GM12865 (cell line): ENCODE results near the gene PARVA.

Experiments used
- DNase-seq: peaks from one replicate; pipeline ENCODE4 v3.0.0; 2010; ENCODE audit warnings: low read depth
- H3K4me3 ChIP-seq: 2 replicates; pipeline ENCODE4 v1.5.1; 2011; ENCODE audit warnings: mild to moderate bottlenecking, low read depth, low read length, control low read depth
- TF ChIP-seq, protein P1 (sequence below): IDR thresholded peaks from 2 replicates; pipeline ENCODE4 v1.5.1; 2011; ENCODE audit warnings: low read length, control low read depth, low read depth, inconsistent platforms; ENCODE audit not compliant: insufficient read depth; ENCODE audit errors: missing control alignments

The PARVA gene

DNA sequence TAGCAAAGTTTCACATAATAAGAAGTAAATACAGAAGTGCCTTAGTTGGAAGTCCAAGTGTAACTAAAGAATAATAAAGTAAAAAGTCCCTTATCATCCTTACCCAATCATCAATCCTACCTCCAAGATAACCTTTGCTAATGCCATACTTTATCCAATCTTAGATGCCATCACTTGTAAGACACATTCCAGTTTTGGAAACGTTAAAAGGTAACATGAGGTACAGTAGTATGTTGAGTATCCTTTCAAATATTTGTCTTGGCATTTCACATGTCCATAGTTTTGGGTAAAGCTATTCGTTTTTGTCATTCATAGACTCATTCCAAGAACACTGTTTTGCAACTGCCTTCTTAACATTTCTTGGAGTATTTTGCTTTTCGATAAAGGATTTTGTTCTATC, 181.6 kb downstream of the PARVA start:
- H3K4me3 ChIP-seq, result no peak overlapping the region
- TF ChIP-seq, protein P1, sequence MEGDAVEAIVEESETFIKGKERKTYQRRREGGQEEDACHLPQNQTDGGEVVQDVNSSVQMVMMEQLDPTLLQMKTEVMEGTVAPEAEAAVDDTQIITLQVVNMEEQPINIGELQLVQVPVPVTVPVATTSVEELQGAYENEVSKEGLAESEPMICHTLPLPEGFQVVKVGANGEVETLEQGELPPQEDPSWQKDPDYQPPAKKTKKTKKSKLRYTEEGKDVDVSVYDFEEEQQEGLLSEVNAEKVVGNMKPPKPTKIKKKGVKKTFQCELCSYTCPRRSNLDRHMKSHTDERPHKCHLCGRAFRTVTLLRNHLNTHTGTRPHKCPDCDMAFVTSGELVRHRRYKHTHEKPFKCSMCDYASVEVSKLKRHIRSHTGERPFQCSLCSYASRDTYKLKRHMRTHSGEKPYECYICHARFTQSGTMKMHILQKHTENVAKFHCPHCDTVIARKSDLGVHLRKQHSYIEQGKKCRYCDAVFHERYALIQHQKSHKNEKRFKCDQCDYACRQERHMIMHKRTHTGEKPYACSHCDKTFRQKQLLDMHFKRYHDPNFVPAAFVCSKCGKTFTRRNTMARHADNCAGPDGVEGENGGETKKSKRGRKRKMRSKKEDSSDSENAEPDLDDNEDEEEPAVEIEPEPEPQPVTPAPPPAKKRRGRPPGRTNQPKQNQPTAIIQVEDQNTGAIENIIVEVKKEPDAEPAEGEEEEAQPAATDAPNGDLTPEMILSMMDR, result no peak
- no peak for DNase-seq

DNA sequence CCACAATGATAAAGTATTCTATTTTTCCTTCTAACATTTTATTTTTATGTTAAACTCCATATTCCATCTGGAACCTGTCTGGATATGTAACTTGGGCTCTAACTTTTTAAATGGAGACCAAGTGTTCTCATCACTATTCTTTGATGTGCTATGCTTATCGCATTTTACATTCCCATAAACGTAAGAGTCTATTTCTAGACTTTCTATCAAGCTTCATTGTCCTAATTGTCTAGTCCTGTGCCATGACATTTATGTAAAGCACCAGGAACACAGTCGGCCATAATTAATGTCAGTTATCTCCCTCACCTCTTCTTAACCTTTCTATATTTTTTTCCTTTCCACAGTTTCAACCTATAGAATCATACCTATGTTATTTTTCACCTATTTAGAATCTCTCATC, 183.0 kb downstream of the PARVA start:
- no peak for DNase-seq
- TF ChIP-seq, protein P1, result no peak
- no peak overlapping the region for H3K4me3 ChIP-seq

DNA sequence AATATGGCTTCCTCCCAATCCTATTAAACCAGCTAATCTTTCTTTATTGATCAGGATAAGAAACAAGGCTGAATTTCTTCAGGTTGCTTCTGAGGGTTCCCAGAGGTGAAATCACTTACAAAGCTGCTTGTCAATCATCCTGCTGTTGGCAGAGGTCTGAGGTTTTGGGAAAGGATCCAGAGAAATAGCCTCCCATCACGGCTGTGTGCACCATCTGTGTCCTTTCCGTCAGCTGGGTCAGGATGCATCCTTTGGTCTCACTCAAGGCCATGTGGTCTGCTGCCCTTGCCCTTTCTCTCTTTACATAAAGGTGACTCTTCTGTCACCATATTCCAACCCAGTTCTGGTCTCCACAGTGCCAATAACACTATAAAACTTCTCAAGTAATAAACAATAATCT, 183.5 kb downstream of the PARVA start:
- no peak for DNase-seq
- TF ChIP-seq, protein P1, result no peak
- no peak overlapping the region for H3K4me3 ChIP-seq

DNA sequence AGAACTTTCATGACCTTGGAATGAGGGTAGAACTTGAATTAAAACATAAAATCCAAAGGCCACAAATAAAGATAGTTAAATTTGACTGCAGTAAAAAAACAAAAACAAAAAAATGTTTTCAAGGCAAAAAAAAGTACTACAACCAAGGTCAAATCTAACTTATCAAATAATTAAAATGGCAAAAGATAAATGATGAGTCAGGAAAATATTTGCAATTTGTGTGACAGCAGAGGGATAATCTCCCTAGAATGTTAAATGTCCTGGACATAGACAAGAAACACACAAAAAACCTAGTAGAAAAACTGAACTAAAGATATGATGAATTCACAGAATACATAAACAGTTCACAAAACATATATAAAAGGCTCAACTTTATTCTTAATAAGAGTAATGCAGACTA, 186.6 kb downstream of the PARVA start:
- DNase-seq, result no peak
- no peak overlapping the region for H3K4me3 ChIP-seq
- TF ChIP-seq, protein P1, result no peak

DNA sequence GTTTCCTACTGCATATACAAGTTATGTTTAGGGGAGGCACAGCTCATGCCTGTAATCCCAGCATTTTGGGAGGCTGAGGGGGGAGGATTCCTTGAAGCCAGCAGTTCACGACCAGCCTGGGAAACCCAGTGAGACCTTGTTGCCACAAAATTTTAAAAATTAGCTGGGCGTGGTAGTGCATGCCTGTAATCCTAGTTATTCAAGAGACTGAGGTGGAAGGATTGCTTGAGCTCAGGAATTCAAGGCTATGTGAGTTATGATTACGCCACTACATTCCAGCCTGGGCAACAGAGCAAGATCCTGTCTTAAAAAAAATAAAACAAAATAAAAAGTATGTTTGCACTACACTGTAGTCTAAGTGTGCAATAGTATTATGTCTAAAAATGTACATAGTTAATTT, 188.0 kb downstream of the PARVA start:
- no peak for DNase-seq
- TF ChIP-seq, protein P1, result no peak
- no peak overlapping the region for H3K4me3 ChIP-seq

DNA sequence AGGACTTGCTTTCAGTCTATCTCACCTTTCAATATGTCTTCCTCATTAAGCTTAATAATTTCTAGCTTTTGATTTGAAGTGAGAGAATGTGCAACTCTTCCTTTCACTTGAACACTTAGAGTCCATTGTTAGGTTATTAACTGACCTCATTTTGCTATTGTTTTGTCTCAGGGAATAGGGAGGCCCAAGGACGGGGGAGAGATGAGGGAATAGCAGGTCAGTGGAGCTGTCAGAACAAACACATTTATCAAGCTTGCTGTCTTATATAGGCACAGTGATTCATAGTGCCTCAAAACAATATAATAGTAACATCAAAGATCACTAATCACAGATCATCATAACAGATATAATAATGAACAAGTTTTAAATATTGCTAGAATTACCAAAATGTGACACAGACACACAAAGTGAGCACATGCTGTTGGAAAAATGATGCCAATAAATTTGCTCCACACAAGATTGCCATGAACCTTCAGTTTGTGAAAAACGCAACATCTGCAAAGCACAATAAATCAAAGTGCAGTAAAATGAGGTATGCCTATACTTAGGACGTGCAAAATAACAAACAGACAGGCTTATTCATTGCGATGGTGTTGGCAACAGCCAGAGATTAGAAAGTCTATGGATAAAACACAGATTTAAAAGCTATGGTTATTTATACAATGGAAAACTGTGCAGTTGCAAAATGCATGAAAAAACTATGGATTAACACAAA, 190.5 kb downstream of the PARVA start:
- DNase-seq, result no peak
- no peak overlapping the region for H3K4me3 ChIP-seq
- TF ChIP-seq, protein P1, result no peak

DNA sequence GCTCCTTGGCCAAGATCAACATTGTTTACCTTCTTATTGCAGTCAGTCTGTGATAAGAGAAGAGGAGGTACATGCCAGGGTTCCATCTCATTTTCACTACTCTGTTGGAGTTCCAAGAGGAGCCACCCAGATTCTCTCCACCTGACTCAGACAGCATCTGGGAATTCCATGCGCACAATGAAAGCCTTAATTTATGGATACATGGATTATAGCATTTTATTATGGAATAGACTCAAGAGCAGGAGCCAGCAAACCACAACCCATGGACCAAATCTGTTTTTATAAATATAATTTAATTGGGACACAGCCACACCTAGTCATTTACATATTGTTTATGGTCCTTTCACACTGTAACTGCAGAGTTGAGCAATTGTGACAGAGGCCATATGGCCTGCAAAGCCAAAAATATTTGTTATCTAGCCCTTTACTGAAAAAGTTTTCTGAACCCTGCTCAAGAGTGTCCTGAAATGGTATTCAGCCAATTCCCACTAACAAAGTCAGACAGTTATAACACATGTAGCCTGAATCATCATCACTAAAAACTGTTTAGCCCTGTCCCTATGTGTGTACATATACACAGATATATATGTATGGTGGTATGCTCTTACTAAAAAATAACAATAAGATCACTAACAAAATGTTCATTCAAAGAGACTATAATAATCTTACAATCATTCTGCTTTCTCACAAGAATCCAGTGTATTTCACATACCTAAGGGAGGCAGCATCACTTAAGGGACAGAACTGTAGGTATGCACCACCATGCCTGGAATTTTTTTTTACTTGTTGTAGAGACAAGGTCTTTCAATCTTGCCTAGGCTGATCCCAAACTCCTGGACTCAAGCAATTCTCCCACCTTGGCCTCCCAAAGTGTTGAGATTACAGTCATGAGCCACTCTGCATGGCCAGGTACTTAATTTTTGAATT, 192.4 kb downstream of the PARVA start:
- DNase-seq, result no peak
- TF ChIP-seq, protein P1, result no peak
- no peak overlapping the region for H3K4me3 ChIP-seq
